Stimulated activated CD4-positive, alpha-beta T cell treated with anti-CD3 and anti-CD28 coated beads, Interleukin-12 subunit alpha, Interleukin-12 subunit beta, amount 100 ng/mL, for 24 hours (primary cell): ENCODE data around the gene MNS1.
"Not testable (repeated sequence)": the region's sequence is repeated elsewhere in the genome, so short reads cannot be mapped to it uniquely, and the experiment has no call there.

Experiments
- DNase-seq, 2 experiments: peaks; one replicate each; pipeline ENCODE4 v3.0.0-alpha.2; 2020; ENCODE audit warnings: low read depth in 2 of 2

Gene MNS1

GRCh38 chr15:56454836-56455235 lies 10.1 kb downstream of the MNS1 start:
- DNase-seq, result no peak

DNA sequence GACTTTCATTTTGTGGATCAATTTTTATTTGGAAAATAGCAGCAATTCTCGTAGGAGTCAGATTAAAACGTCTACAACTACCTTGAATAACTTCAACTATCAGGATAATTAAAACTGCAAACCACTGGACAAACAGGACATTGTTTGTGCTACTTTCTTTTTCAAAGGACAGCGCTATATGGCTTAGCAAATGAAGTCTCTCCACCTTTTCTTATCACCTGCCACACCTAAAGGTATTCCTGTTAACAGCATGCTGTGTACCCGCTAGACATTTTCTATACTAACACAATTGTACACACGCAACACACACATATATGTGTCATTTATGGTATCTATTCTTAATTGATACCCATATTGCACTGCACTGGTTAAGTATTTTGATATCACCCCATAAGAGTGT lies 19.2 kb downstream of the MNS1 start:
- DNase-seq, result no peak

DNA sequence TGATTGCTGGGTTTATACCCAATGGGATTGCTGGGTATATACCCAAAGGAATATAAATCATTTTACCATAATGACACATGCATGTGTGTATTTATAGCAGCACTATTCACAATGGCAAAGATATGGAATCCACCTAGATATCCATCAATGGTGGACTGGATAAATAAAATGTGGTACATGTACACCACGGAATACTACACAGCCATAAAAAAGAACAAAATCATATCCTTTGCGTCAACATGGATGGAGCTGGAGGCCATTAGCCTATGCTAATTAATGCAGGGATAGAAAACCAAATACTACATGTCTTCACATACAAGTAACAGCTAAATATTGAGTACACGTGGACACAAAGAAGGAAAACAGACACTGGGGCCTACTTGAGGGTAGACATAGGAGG lies 22.6 kb downstream of the MNS1 start:
- no peak for DNase-seq

- no peak for DNase-seq
Measured at GRCh38 chr15:56440214-56440770, 24.6 kb downstream of the MNS1 start.

DNA sequence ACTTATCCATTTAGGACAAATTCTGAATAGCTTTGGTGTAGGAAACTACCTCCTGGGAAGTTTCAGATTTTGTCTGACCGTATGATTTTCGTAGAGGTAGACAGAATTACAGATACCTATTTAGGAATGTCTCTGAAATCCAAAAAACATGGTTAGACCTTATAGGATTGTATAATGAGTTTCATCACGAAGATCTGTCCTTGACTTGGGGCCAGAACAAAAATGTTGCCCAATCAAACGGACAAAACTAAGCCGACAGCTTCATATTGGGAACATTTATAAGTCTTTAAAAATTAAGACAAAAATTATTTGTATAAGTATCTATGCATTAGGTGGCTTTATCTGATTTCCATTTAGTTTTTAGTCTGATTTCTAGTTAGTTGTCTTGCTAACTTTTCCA lies 32.6 kb downstream of the MNS1 start:
- DNase-seq, result no peak

GRCh38 chr15:56428821-56429458 lies 36.0 kb downstream of the MNS1 start:
- DNase-seq, result no peak

- no peak for DNase-seq
Measured at GRCh38 chr15:56425976-56426375, 39.0 kb downstream of the MNS1 start.

GRCh38 chr15:56425276-56425675 lies 39.7 kb downstream of the MNS1 start:
- no peak for DNase-seq

DNA sequence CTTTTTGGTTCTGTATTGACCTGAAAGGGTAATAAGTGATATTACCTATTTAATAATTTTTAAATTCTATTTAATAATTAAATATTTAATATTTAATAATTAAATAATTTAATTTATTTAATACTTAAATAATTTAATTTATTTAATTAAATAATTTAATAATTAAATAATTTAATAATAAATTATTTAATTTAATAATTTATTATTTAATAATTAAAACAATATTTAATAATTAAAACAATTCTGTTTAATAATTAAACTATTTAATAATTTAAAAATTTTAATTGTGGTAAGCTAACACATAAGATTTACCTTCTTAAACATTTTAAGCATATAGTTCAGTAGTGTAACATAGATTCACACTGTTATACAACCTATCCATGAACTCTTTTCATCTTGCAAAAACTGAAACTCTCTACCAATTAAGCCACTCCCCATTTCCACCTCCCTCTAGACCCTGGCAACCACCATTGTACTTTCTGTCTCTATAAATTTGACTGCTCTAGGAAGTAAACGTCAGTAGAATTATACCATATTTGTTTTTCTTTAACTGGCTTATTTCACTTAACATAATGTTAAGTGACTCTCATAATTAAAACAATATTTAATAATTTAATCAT lies 51.7 kb downstream of the MNS1 start:
- DNase-seq, result not testable (repeated sequence)

DNA sequence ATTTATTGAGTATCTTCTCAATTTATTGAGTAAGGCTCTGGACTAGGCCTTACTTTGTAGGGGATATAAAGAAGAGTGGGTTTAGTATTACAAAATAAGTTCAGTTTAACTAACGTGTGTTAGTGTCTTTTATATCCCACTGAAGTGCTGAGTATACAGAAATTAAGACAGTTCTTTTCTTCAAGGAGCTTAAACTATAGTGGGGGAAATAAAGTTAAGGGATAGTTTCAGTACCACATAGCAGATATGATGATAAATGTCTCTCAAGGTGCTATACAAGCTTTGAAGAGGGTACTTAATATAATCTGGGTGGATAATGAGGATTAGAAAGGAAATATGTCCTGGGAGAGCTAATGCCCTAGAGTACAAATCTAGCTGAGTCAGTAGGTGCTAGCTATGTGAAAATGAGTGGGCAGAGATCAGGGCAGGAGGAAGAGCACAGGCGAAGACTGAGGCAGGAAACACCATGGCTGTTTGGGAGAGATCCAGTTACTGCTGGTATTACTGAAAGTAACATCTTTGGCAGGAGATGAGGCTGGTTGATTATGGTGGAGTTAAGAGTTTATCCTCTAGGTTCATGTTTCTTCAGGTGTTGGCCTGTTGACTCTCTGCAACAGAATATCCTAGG lies 53.7 kb downstream of the MNS1 start:
- no peak for DNase-seq

DNA sequence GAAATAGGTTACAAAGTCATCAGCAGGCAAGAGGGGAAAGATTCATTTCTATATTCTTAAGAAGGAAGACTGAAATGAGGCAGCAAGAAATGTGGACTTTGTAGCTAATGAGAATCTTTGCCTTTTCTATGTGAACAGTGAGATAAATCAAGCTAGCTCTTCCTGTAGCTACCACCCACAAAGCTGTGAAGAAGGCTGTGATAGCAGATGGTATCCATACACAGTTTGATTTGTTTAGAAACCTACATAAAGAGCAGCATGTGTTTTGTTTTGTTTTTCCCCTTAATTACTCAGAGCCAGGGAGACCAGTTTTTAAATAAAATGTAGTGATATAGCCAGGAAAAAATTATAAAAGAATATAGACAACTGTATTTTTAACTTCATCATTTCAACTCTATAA lies 54.2 kb downstream of the MNS1 start:
- DNase-seq, result no peak

GRCh38 chr15:56399209-56399608 lies 65.7 kb downstream of the MNS1 start:
- not testable (repeated sequence) for DNase-seq

DNA sequence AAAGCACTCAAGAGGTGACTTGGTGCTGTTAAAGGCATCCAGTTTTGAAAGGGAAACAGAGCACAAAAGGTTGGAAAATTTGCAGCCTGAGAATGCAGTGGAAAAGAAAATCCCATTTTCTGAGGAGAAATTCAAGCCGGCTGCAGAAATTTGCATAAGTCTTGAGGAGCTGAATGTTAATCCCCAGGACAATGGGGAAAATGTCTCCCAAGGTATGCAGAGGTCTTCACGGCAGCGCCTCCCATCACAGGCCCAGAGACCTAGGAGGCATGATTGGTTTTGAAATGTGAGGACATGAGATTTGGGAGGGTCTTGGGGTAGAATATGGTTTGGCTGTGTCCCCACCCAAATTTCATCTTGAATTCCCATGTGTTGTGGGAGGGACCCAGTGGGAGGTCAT lies 67.6 kb downstream of the MNS1 start:
- DNase-seq, result not testable (repeated sequence)

- DNase-seq, result no peak
Measured at GRCh38 chr15:56394909-56395308, 70.0 kb downstream of the MNS1 start.

- DNase-seq, result no peak
Measured at GRCh38 chr15:56393277-56393676, 71.7 kb downstream of the MNS1 start.

DNA sequence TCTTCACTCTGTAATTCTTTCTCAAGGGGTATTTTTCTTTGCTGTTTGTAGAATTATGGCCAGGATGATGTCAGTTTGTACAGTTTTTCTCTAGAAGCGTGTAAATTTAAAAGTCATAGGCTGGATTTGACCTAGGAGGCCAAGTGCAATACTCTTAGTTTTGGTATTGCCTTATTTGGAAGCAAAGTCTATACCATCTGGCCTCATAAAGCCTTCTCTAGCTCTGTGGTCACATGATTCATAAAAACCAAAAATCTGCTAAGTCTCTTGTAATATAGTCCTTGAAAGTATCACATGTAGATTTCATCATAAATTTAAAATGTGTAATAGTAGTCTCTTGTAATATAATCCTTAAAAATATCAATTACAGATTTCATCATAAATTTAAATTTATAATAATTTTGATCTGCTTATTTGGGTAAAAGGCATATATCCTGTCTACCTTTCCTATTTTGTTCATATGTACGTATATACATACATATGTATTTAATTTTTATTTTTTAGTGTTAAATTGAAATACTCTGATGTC lies 74.1 kb downstream of the MNS1 start:
- no peak for DNase-seq

GRCh38 chr15:56385908-56386307 lies 79.0 kb downstream of the MNS1 start:
- DNase-seq, result no peak

- DNase-seq, result no peak
Measured at GRCh38 chr15:56383010-56383409, 81.9 kb downstream of the MNS1 start.
